Measurements from ENCODE around the gene MSRB3. TPM values are rescaled to one million over a fixed set of nuclear protein-coding genes. Genes with fewer than 3 reads are reported as not detected.
A peak's percentile ranks its signal among the peaks of the same experiment; 100 is the strongest.

MSRB3 gene
- total and polyA plus RNA-seq, 8 donors: 21.7 to 50.5 (median 28.1) TPM

DNA sequence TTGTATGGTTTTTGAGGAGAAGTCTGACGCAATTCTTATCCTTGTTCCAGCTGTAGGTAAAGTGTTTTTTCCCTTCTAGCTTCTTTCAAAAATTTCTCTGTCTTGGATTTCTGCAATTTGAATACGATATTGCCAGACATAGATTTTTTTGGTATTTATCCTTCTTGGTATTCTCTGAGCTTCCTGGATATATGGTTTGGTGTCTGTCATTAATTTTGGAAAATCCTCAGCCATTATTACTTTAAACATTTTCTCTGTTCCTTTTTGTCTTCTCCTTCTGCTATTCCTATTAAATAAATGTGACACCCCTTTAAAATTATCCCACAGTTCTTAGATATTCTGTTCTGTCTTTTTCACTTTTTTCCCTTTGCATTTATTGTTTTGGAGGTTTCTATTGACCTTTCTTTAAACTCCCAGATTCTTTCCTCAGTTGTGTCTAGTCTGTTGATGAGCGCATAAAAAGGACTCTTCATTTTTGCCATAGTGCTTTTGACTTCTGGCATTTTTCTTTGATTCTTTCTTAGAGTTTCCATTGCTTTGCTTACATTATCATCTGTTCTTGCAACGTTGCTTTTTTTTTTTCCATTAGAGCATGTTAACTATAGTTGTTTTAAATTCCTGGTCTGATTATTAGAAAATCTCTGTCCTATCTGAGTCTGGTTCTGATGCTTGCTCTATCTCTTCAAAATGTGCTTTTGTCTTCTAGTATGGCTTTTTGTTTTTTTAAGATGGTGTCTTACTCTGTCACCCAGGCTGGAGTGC is 129.1 kb downstream of the MSRB3 start:
- no peak for DNase-seq
- Histone ChIP-seq H3K9me3 (peaks cover 0 to 5% of the 10 kb centered on the region in 2 donors), H3K36me3 (no peaks in the 10 kb centered on the region), H3K27me3 (no peaks in the 10 kb centered on the region), H3K27ac (no peak overlapping the region), H3K4me1 (peaks cover 0 to 14% of the 10 kb centered on the region in 2 donors), H3K4me3 (no peak overlapping the region)
- TF ChIP-seq, protein P1, sequence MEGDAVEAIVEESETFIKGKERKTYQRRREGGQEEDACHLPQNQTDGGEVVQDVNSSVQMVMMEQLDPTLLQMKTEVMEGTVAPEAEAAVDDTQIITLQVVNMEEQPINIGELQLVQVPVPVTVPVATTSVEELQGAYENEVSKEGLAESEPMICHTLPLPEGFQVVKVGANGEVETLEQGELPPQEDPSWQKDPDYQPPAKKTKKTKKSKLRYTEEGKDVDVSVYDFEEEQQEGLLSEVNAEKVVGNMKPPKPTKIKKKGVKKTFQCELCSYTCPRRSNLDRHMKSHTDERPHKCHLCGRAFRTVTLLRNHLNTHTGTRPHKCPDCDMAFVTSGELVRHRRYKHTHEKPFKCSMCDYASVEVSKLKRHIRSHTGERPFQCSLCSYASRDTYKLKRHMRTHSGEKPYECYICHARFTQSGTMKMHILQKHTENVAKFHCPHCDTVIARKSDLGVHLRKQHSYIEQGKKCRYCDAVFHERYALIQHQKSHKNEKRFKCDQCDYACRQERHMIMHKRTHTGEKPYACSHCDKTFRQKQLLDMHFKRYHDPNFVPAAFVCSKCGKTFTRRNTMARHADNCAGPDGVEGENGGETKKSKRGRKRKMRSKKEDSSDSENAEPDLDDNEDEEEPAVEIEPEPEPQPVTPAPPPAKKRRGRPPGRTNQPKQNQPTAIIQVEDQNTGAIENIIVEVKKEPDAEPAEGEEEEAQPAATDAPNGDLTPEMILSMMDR (IDR thresholded peaks at IDR 0.05): no peak
- no peak for ATAC-seq
- intact Hi-C loops (cut with DNase I): no loop called here

- no peaks in the 10 kb centered on the region for H3K36me3 ChIP-seq
- ATAC-seq (no peak), DNase-seq (no peak)
These were observed 130.0 kb downstream of the MSRB3 start for GRCh38 chr12:65408441-65408840.

DNA sequence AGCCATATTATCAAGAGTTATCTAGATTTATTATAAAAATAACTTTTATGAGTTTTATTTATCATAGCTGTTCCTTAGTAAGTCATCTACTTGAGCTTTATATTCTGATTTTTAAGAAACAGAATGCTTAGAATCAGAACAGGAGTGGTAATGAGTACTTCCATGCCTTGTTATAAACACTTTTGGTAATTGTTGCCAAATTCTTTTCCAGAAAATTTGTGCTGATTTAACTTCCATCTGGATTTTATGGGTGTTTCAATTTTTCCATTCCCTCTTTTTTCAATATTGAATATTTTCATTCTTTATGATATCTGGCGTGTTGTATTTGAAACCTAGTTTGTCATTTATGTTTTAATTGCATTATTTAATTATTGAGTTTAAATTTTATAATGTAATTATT is 131.2 kb downstream of the MSRB3 start:
- Histone ChIP-seq H3K4me3 (no peak overlapping the region), H3K9me3 (no peaks in the 10 kb centered on the region), H3K27ac (no peak overlapping the region), H3K27me3 (no peaks in the 10 kb centered on the region), H3K36me3 (no peaks in the 10 kb centered on the region), H3K4me1 (peaks cover 0 to 14% of the 10 kb centered on the region in 2 donors)
- intact Hi-C loops (cut with DNase I): no loop called here
- DNase-seq: peak in 1 of 4 donors; percentile 13
- ATAC-seq: no peak
- TF ChIP-seq, protein P1 (IDR thresholded peaks at IDR 0.05): no peak

More at GRCh38 chr12:65408441-65408840, 130.0 kb downstream of the MSRB3 start:
- peaks cover 0 to 14% of the 10 kb centered on the region in 2 donors for H3K4me1 ChIP-seq
- intact Hi-C loops (cut with DNase I): no loop called here
- H3K27me3 ChIP-seq: no peaks in the 10 kb centered on the region
- no peak overlapping the region for H3K4me3 ChIP-seq
- no peak overlapping the region for H3K27ac ChIP-seq
- TF ChIP-seq, protein P1 (IDR thresholded peaks at IDR 0.05): no peak
- no peaks in the 10 kb centered on the region for H3K9me3 ChIP-seq

- ATAC-seq (no peak), DNase-seq (no peak)
- intact Hi-C loops (cut with DNase I): no loop called here
- TF ChIP-seq, protein P1 (IDR thresholded peaks at IDR 0.05): no peak
- no peak overlapping the region for H3K4me3 ChIP-seq
- H3K9me3 ChIP-seq: no peaks in the 10 kb centered on the region
- H3K27ac ChIP-seq: no peak overlapping the region
- no peaks in the 10 kb centered on the region for H3K27me3 ChIP-seq
- H3K36me3 ChIP-seq: no peaks in the 10 kb centered on the region
- peaks cover 0 to 14% of the 10 kb centered on the region in 2 donors for H3K4me1 ChIP-seq
These were observed 132.7 kb downstream of the MSRB3 start for GRCh38 chr12:65411171-65411570.

DNA sequence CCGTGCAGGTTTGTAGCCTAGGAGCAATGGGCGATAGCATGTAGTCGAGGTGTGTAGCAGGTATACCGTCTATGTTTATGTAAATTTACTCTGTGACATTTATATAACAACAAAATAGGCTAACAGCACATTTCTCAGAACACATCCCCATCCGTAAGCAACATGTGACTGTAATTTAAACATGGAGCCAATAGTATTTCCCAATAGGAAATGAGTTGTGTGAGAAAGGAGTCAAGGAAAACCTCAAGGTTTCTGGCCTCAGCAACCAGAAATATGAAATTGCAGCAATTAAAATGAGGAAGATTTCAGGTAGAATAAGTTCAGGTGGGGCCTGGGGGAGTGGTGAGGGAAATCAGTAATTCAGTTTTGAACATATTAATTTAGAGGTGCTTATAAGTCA is 136.0 kb downstream of the MSRB3 start:
- intact Hi-C loops (cut with DNase I): no loop called here
- Histone ChIP-seq H3K4me1 (peaks cover 0 to 14% of the 10 kb centered on the region in 2 donors), H3K27me3 (no peaks in the 10 kb centered on the region), H3K36me3 (peaks cover 0 to 9% of the 10 kb centered on the region in 2 donors), H3K27ac (no peak overlapping the region), H3K9me3 (no peaks in the 10 kb centered on the region), H3K4me3 (no peak overlapping the region)
- TF ChIP-seq, protein P1 (IDR thresholded peaks at IDR 0.05): no peak
- no peak for ATAC-seq
- no peak for DNase-seq
